Psoas muscle (tissue), 8 donors: ENCODE data around the gene CARD14. TPM values are rescaled to one million over a fixed set of nuclear protein-coding genes. Genes with fewer than 3 reads are reported as not detected.

ENCODE experiments used
- ATAC-seq, 4 donors: fragments of 200-7000 bp; cut with Tn5 transposase; one replicate each; pipeline ENCODE4 v1.9.1; 2020; ENCODE audit warnings: moderate library complexity in 3 of 4, mild to moderate bottlenecking in 2 of 4
- DNase-seq, 2 donors: peaks; one replicate each; pipeline ENCODE4 v3.0.0-alpha.2; 2020
- H3K27ac ChIP-seq: fragments of 200-600 bp; one replicate; pipeline ENCODE4 v1.8.0; 2022
- H3K27me3 ChIP-seq, 3 donors: fragments of 200-600 bp in 1 of 3; one replicate each; pipeline versions ENCODE4 v1.6.1 to v1.8.0; 2013 to 2022; ENCODE audit warnings: low read length in 2 of 3, mild to moderate bottlenecking in 2 of 3, moderate library complexity in 1 of 3; ENCODE audit not compliant: insufficient read depth in 3 of 3
- H3K36me3 ChIP-seq, 2 donors: fragments of 200-600 bp in 1 of 2; one replicate each; pipeline versions ENCODE4 v1.6.1 to v1.8.0; 2013 to 2022; ENCODE audit warnings: low read depth in 1 of 2, mild to moderate bottlenecking in 1 of 2, moderate library complexity in 1 of 2; ENCODE audit not compliant: insufficient read depth in 1 of 2
- H3K4me1 ChIP-seq: fragments of 200-600 bp; one replicate; pipeline ENCODE4 v1.8.0; 2022
- H3K4me3 ChIP-seq: fragments of 200-600 bp; one replicate; pipeline ENCODE4 v1.8.0; 2022; ENCODE audit warnings: mild to moderate bottlenecking
- H3K9me3 ChIP-seq: fragments of 200-600 bp; one replicate; pipeline ENCODE4 v1.8.0; 2022
- WGBS, 3 donors: extraction: QIAGEN DNeasy Blood & Tissue Kit; methylation state at CpG; one replicate each; pipeline versions ENCODE4 v1.1.6 to v1.1.7; 2013; 5-methylcytosine and 5-hydroxymethylcytosine counted together
- intact Hi-C, 2 donors: fragments of 100-400 bp; cut with DNase I; formaldehyde crosslinking; loops; one replicate each; pipeline versions ENCODE4 v1.11.0 to v1.14.2; 2022
- polyA plus RNA-seq, 3 donors: library from polyadenylated mRNA; stranded (reverse); fragments of 200-250 nt; gene quantifications; one replicate each; pipeline ENCODE4 v1.2.3, GENCODE V29; 2013
- total RNA-seq, 4 donors: library from RNA; stranded (reverse); fragmentation: NEBNext Ultra II Directional in 2 of 4; extraction: Animal tissue kit (Norgen Biotek cat#: 25700) in 2 of 4; gene quantifications; one replicate each; pipeline versions ENCODE4 v1.2.1 to v1.2.4, GENCODE V29; 2021 to 2023
- TF ChIP-seq, protein P1 (sequence below): fragments of 200-600 bp; IDR thresholded peaks from one replicate; pipeline ENCODE4 v1.8.0; 2022; ENCODE audit warnings: antibody characterized with exemption
- donor health status: healthy with polysubstance abuse.
- donor health status: DM: no; HTN: no; CAD: no; lungs with moderate emphysema.
- donor health status: Bipolar disorder and iron deficiency.
- donor health status: healthy.
- donor health status: DM: yes; HTN: yes; CAD: no.
- donor health status: DM: no; HTN: no; CAD: no.
- donor health status: DM: no; HTN: no; CAD: no.
- donor health status: DM: yes; HTN: yes; CAD: no.

The CARD14 gene
- total and polyA plus RNA-seq, 7 donors: 0.05 to 0.32 (median 0.06) TPM; not detected in 4

DNA sequence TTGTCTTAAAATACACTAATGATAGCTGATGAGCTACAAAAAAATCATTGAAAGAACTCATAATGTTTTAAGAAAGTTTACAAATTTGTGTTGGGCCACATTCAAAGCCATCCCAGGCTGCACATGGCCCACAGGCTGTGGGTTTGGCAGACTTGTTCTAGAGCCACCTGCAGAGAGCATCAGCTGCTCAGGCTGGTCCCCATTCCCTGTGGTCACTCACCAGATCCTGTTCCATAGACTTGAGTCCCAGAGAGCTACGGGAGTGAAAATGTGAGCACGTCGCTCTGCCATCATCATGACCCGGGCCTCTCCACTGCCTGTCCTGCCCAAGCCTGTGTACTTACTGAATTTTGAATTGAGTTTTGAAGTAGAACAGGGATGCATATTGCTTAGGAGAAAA is 57.3 kb downstream of the CARD14 start:
- TF ChIP-seq, protein P1, sequence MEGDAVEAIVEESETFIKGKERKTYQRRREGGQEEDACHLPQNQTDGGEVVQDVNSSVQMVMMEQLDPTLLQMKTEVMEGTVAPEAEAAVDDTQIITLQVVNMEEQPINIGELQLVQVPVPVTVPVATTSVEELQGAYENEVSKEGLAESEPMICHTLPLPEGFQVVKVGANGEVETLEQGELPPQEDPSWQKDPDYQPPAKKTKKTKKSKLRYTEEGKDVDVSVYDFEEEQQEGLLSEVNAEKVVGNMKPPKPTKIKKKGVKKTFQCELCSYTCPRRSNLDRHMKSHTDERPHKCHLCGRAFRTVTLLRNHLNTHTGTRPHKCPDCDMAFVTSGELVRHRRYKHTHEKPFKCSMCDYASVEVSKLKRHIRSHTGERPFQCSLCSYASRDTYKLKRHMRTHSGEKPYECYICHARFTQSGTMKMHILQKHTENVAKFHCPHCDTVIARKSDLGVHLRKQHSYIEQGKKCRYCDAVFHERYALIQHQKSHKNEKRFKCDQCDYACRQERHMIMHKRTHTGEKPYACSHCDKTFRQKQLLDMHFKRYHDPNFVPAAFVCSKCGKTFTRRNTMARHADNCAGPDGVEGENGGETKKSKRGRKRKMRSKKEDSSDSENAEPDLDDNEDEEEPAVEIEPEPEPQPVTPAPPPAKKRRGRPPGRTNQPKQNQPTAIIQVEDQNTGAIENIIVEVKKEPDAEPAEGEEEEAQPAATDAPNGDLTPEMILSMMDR: no peak
- peak in 1 of 2 donors; percentile 8 for DNase-seq
- WGBS, 3 donors: 87 to 93% (median 92%) methylated on average over 4 of the region's 4 CpGs
- Histone ChIP-seq H3K4me1 (no peaks in the 10 kb centered on the region), H3K27ac (no peak overlapping the region), H3K4me3 (no peak overlapping the region), H3K27me3 (no peaks in the 10 kb centered on the region), H3K36me3 (peaks cover 0 to 42% of the 10 kb centered on the region in 2 donors), H3K9me3 (peaks cover 9% of the 10 kb centered on the region)
- intact Hi-C loops: no loop called here
- no peak for ATAC-seq

DNA sequence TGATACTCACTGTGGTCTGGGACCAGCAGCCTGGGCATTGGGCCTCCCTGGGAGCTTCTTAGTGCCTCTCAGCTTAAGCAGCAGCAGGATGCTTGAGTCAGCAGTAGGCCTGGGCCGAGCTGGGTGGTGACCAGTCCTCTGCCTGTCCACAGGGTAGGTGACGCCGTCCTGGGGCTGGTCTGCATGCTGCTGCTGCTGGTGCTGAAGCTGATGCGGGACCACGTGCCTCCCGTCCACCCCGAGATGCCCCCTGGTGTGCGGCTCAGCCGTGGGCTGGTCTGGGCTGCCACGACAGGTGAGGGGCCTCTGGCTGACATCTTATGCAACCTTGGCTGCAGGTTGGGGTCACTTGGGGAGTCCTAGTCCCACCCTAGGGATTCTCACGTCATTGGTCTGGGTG is 57.8 kb downstream of the CARD14 start:
- TF ChIP-seq, protein P1: no peak
- H3K9me3 ChIP-seq: peaks cover 14% of the 10 kb centered on the region
- H3K36me3 ChIP-seq: peaks cover 0 to 46% of the 10 kb centered on the region in 2 donors
- 91 to 94% (median 94%) methylated on average over 11 of the region's 11 CpGs for WGBS, 3 donors
- intact Hi-C loops: no loop called here
- no peaks in the 10 kb centered on the region for H3K27me3 ChIP-seq
- no peak overlapping the region for H3K27ac ChIP-seq
- no peaks in the 10 kb centered on the region for H3K4me1 ChIP-seq
- DNase-seq (peak in 1 of 2 donors; percentile 48), ATAC-seq (no peak)
- H3K4me3 ChIP-seq: no peak overlapping the region

DNA sequence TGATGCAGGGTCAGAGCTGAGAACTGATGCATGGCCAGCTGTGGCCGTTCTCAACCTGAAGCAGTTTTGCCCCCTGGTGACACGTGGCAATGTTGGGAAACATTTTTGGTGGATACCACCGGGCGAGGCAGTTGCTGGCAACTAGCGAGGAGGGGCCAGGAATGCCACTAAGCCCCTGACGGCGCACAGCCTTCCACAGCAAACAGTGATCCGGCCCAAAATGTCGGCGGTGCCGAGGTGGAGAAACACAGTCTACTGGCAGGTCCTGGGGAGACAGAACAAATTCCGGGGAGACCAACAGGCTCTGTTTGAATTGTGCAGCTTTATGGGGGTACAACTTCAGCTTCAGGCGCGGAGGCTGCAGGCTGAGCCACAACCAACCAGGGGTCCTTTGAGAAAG is 58.6 kb downstream of the CARD14 start:
- peaks cover 0 to 50% of the 10 kb centered on the region in 2 donors for H3K36me3 ChIP-seq
- intact Hi-C loops: no loop called here
- WGBS, 3 donors: 89 to 93% (median 90%) methylated on average over 14 of the region's 14 CpGs
- H3K9me3 ChIP-seq: peaks cover 22% of the 10 kb centered on the region
- no peak overlapping the region for H3K27ac ChIP-seq
- no peaks in the 10 kb centered on the region for H3K27me3 ChIP-seq
- TF ChIP-seq, protein P1: no peak
- ATAC-seq (no peak), DNase-seq (peak in 1 of 2 donors; percentile 28)
- H3K4me3 ChIP-seq: no peak overlapping the region
- H3K4me1 ChIP-seq: no peaks in the 10 kb centered on the region

DNA sequence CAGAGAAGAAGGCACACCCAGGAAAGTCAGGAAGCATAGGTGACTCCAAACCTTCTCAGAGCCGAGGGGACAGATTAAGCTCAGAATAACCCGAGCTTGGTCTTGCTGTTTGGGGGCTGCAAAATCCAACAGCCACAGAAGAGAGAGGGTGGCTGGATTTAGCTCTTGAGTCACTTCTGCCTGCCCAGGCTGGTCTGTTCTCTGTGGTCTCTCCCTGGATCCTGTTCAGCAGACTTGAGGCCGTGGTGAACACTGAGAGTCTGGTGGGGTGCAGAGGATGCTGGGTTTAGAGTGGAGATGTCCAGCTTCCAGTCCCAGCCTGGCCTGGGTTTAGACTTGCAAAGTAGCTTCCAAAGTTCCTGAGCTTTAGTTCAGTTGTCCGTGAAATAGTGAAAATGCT is 59.2 kb downstream of the CARD14 start:
- no peaks in the 10 kb centered on the region for H3K4me1 ChIP-seq
- H3K9me3 ChIP-seq: peaks cover 25% of the 10 kb centered on the region
- H3K4me3 ChIP-seq: no peak overlapping the region
- no peak for ATAC-seq
- no peak overlapping the region for H3K27ac ChIP-seq
- WGBS, 3 donors: 92 to 95% (median 93%) methylated on average over 4 of the region's 4 CpGs
- H3K36me3 ChIP-seq: peaks cover 0 to 50% of the 10 kb centered on the region in 2 donors
- no peak for DNase-seq
- intact Hi-C loops: no loop called here
- H3K27me3 ChIP-seq: no peaks in the 10 kb centered on the region
- TF ChIP-seq, protein P1: no peak

DNA sequence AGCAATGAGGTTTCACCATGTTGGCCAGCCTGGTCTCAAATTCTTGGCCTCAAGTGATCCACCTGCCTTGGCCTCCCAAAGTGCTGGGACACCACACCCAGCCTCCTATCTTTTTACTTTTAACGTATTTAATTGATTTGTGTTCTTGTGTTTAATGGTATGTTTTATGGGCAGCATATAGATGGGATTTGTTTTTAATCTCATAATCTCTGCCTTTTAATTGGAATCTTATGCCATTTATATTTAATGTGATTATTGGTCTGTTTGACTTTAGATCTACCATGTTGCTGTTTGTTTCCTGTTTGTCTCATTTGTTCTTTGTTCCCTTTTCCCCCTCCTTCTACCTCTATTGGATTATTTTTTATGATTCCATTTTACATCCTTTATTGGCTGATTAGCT is 62.6 kb downstream of the CARD14 start:
- no peak overlapping the region for H3K4me3 ChIP-seq
- no peaks in the 10 kb centered on the region for H3K4me1 ChIP-seq
- no peak for ATAC-seq
- 96 to 100% (median 99%) methylated on average over 1 of the region's 1 CpG for WGBS, 3 donors
- H3K36me3 ChIP-seq: peaks cover 0 to 65% of the 10 kb centered on the region in 2 donors
- DNase-seq: no peak
- no peak overlapping the region for H3K27ac ChIP-seq
- TF ChIP-seq, protein P1: no peak
- intact Hi-C loops: no loop called here
- H3K27me3 ChIP-seq: no peaks in the 10 kb centered on the region
- peaks cover 25% of the 10 kb centered on the region for H3K9me3 ChIP-seq
